ENCODE data around the gene HNF1A. TPM values are rescaled to one million over a fixed set of nuclear protein-coding genes. Genes with fewer than 3 reads are reported as not detected.

Gene HNF1A
- total RNA-seq, 2 donors from 2014 or later, result not detected

GRCh38 chr12:120984351-120984898 lies 6.1 kb downstream of the HNF1A start:
- H3K27me3 Mint-ChIP-seq, result no peaks in the 10 kb centered on the region
- no peaks in the 10 kb centered on the region for H3K36me3 Mint-ChIP-seq
- ATAC-seq (no peak), DNase-seq (ENCODE audit: low spot score) (no peak)
- no peak overlapping the region for H3K27ac Mint-ChIP-seq
- H3K4me3 Mint-ChIP-seq, result no peak overlapping the region
- no peaks in the 10 kb centered on the region for H3K4me1 Mint-ChIP-seq (ENCODE audit: low read depth in 2 of 2)
- H3K9me3 Mint-ChIP-seq, result no peaks in the 10 kb centered on the region

- ATAC-seq, result no peak
- H3K4me3 Mint-ChIP-seq, result no peak overlapping the region
Observed at GRCh38 chr12:120988234-120988633, 9.9 kb downstream of the HNF1A start.

GRCh38 chr12:120988658-120989057 lies 10.3 kb downstream of the HNF1A start:
- ATAC-seq (no peak), DNase-seq (ENCODE audit: low spot score) (no peak)
- no peaks in the 10 kb centered on the region for H3K27me3 Mint-ChIP-seq
- no peaks in the 10 kb centered on the region for H3K9me3 Mint-ChIP-seq
- no peaks in the 10 kb centered on the region for H3K4me1 Mint-ChIP-seq (ENCODE audit: low read depth in 2 of 2)
- H3K36me3 Mint-ChIP-seq, result no peaks in the 10 kb centered on the region
- no peak overlapping the region for H3K27ac Mint-ChIP-seq
- no peak overlapping the region for H3K4me3 Mint-ChIP-seq

More at GRCh38 chr12:120988234-120988633, 9.9 kb downstream of the HNF1A start:
- no peaks in the 10 kb centered on the region for H3K9me3 Mint-ChIP-seq
- H3K27ac Mint-ChIP-seq, result no peak overlapping the region
- no peaks in the 10 kb centered on the region for H3K4me1 Mint-ChIP-seq (ENCODE audit: low read depth in 2 of 2)
- H3K36me3 Mint-ChIP-seq, result no peaks in the 10 kb centered on the region
- no peak for DNase-seq (ENCODE audit: low spot score)
- no peaks in the 10 kb centered on the region for H3K27me3 Mint-ChIP-seq

- Mint-ChIP-seq H3K9me3 (peaks cover 3% of the 10 kb centered on the region), H3K4me1 (ENCODE audit: low read depth in 2 of 2) (no peaks in the 10 kb centered on the region), H3K27me3 (peaks cover 4 to 6% of the 10 kb centered on the region in 2 donors), H3K27ac (no peak overlapping the region), H3K4me3 (no peak overlapping the region), H3K36me3 (no peaks in the 10 kb centered on the region)
- ATAC-seq, result no peak
- DNase-seq (ENCODE audit: low spot score), result no peak
Observed at GRCh38 chr12:120989687-120990086, 11.3 kb downstream of the HNF1A start.

GRCh38 chr12:120990487-120991055 lies 12.2 kb downstream of the HNF1A start:
- DNase-seq (ENCODE audit: low spot score) (no peak), ATAC-seq (no peak)
- Mint-ChIP-seq H3K27ac (no peak overlapping the region), H3K27me3 (peaks cover 13 to 14% of the 10 kb centered on the region in 2 donors), H3K36me3 (no peaks in the 10 kb centered on the region), H3K9me3 (peaks cover 12% of the 10 kb centered on the region), H3K4me1 (ENCODE audit: low read depth in 2 of 2) (no peaks in the 10 kb centered on the region), H3K4me3 (no peak overlapping the region)

GRCh38 chr12:120991965-120992364 lies 13.6 kb downstream of the HNF1A start:
- peaks cover 12% of the 10 kb centered on the region for H3K9me3 Mint-ChIP-seq
- no peak overlapping the region for H3K27ac Mint-ChIP-seq
- H3K4me1 Mint-ChIP-seq (ENCODE audit: low read depth in 2 of 2), result no peaks in the 10 kb centered on the region
- DNase-seq (ENCODE audit: low spot score) (no peak), ATAC-seq (no peak)
- peaks cover 16 to 19% of the 10 kb centered on the region in 2 donors for H3K27me3 Mint-ChIP-seq
- H3K4me3 Mint-ChIP-seq, result no peak overlapping the region
- no peaks in the 10 kb centered on the region for H3K36me3 Mint-ChIP-seq

- no peaks in the 10 kb centered on the region for H3K4me1 Mint-ChIP-seq (ENCODE audit: low read depth in 2 of 2)
- no peak overlapping the region for H3K4me3 Mint-ChIP-seq
- no peaks in the 10 kb centered on the region for H3K36me3 Mint-ChIP-seq
- H3K9me3 Mint-ChIP-seq, result peaks cover 12% of the 10 kb centered on the region
- no peak overlapping the region for H3K27ac Mint-ChIP-seq
- DNase-seq (ENCODE audit: low spot score) (no peak), ATAC-seq (no peak)
- peaks cover 16 to 19% of the 10 kb centered on the region in 2 donors for H3K27me3 Mint-ChIP-seq
Observed at GRCh38 chr12:120992989-120993388, 14.6 kb downstream of the HNF1A start.

- H3K4me1 Mint-ChIP-seq (ENCODE audit: low read depth in 2 of 2), result no peaks in the 10 kb centered on the region
- no peaks in the 10 kb centered on the region for H3K36me3 Mint-ChIP-seq
- peaks cover 16 to 19% of the 10 kb centered on the region in 2 donors for H3K27me3 Mint-ChIP-seq
- H3K4me3 Mint-ChIP-seq, result no peak overlapping the region
- peaks cover 12% of the 10 kb centered on the region for H3K9me3 Mint-ChIP-seq
- no peak for ATAC-seq
- H3K27ac Mint-ChIP-seq, result no peak overlapping the region
- no peak for DNase-seq (ENCODE audit: low spot score)
Observed at GRCh38 chr12:120993496-120993895, 15.2 kb downstream of the HNF1A start.

- no peak for DNase-seq (ENCODE audit: low spot score)
- H3K36me3 Mint-ChIP-seq, result no peaks in the 10 kb centered on the region
- peaks cover 12% of the 10 kb centered on the region for H3K9me3 Mint-ChIP-seq
- no peaks in the 10 kb centered on the region for H3K4me1 Mint-ChIP-seq (ENCODE audit: low read depth in 2 of 2)
- peaks cover 16 to 19% of the 10 kb centered on the region in 2 donors for H3K27me3 Mint-ChIP-seq
- no peak overlapping the region for H3K4me3 Mint-ChIP-seq
- ATAC-seq, result peak in 1 of 2 donors; percentile 26
- H3K27ac Mint-ChIP-seq, result no peak overlapping the region
Observed at GRCh38 chr12:120994059-120994458, 15.7 kb downstream of the HNF1A start.

GRCh38 chr12:120994589-120995337 lies 16.4 kb downstream of the HNF1A start:
- H3K27ac Mint-ChIP-seq, result no peak overlapping the region
- ATAC-seq, result no peak

GRCh38 chr12:120996133-120996746 lies 17.9 kb downstream of the HNF1A start:
- Mint-ChIP-seq H3K4me1 (ENCODE audit: low read depth in 2 of 2) (no peaks in the 10 kb centered on the region), H3K9me3 (peaks cover 12% of the 10 kb centered on the region), H3K4me3 (no peak overlapping the region), H3K27me3 (peaks cover 16 to 19% of the 10 kb centered on the region in 2 donors), H3K27ac (no peak overlapping the region), H3K36me3 (no peaks in the 10 kb centered on the region)
- ATAC-seq, result no peak
- no peak for DNase-seq (ENCODE audit: low spot score)

More at GRCh38 chr12:120994589-120995337, 16.4 kb downstream of the HNF1A start:
- H3K4me1 Mint-ChIP-seq (ENCODE audit: low read depth in 2 of 2), result no peaks in the 10 kb centered on the region
- peaks cover 16 to 19% of the 10 kb centered on the region in 2 donors for H3K27me3 Mint-ChIP-seq
- no peak overlapping the region for H3K4me3 Mint-ChIP-seq
- DNase-seq (ENCODE audit: low spot score), result no peak
- no peaks in the 10 kb centered on the region for H3K36me3 Mint-ChIP-seq
- H3K9me3 Mint-ChIP-seq, result peaks cover 12% of the 10 kb centered on the region

- Mint-ChIP-seq H3K36me3 (no peaks in the 10 kb centered on the region), H3K4me3 (no peak overlapping the region), H3K27me3 (peaks cover 16 to 19% of the 10 kb centered on the region in 2 donors), H3K27ac (no peak overlapping the region), H3K9me3 (peaks cover 12% of the 10 kb centered on the region), H3K4me1 (ENCODE audit: low read depth in 2 of 2) (no peaks in the 10 kb centered on the region)
- DNase-seq (ENCODE audit: low spot score) (no peak), ATAC-seq (no peak)
Observed at GRCh38 chr12:120997448-120997847, 19.1 kb downstream of the HNF1A start.

GRCh38 chr12:120998435-120998834 lies 20.1 kb downstream of the HNF1A start:
- H3K36me3 Mint-ChIP-seq, result no peaks in the 10 kb centered on the region
- peaks cover 12% of the 10 kb centered on the region for H3K9me3 Mint-ChIP-seq
- H3K4me3 Mint-ChIP-seq, result no peak overlapping the region
- H3K27me3 Mint-ChIP-seq, result peaks cover 16 to 19% of the 10 kb centered on the region in 2 donors
- ATAC-seq (no peak), DNase-seq (ENCODE audit: low spot score) (no peak)
- no peaks in the 10 kb centered on the region for H3K4me1 Mint-ChIP-seq (ENCODE audit: low read depth in 2 of 2)
- no peak overlapping the region for H3K27ac Mint-ChIP-seq

All from natural killer cell treated with Interleukin-12 subunit alpha and Interleukin-12 subunit beta and Interleukin-15 and Interleukin-18, amount 100 ng/mL, for 72 hours (primary cell).